HCT116 (cell line): ENCODE results near the gene PTPRR. TPM values are rescaled to one million over a fixed set of nuclear protein-coding genes. Genes with fewer than 3 reads are reported as not detected.

ENCODE experiments used
- ATAC-seq: fragments of 200-7000 bp; cut with Tn5 transposase; 2 replicates; pipeline ENCODE4 v1.9.1; 2020; ENCODE audit warnings: mild to moderate bottlenecking, moderate library complexity
- BruUV-seq: library from RNA; stranded (reverse); fragments of 400-500 nt; replicated peaks from 2 replicates; lab custom pipeline; 2021; lab: Mats Ljungman, UMichigan
- CTCF ChIA-PET: fragments of 300-600 bp; sonication (Branson Sonifier 250); formaldehyde crosslinking; loops from one replicate; lab custom pipeline; 2021; ENCODE audit warnings: antibody characterized with exemption; lab: Charles Lee
- POLR2A ChIA-PET: fragments of 300-600, 350-600 bp; sonication (Branson Sonifier 250); formaldehyde crosslinking; loops from one replicate; lab custom pipeline; 2021; ENCODE audit warnings: antibody characterized with exemption; lab: Charles Lee
- RAD21 ChIA-PET, 2 experiments: fragments of 300-600 bp; sonication (Branson Sonifier 250); formaldehyde crosslinking; loops; one replicate each; lab custom pipeline; 2023; ENCODE audit warnings: low total read pairs in 2 of 2; ENCODE audit not compliant: uncharacterized antibody in 2 of 2, unreplicated experiment in 2 of 2, low non-redundant PET in 1 of 2; lab: Charles Lee
- DNase-seq: peaks from one replicate; pipeline ENCODE4 v3.0.0-alpha.2; 2010; ENCODE audit warnings: low read depth, low spot score
- H2AFZ ChIP-seq: fragments of 200-600 bp; shearing (Covaris generic), sonication (generic); 2 replicates; pipeline ENCODE4 v1.6.1; 2017; ENCODE audit warnings: low read depth, mixed run types, mixed read lengths, antibody characterized with exemption, low read length; ENCODE audit not compliant: poor library complexity, severe bottlenecking
- H3K27ac ChIP-seq: 2 replicates; pipeline ENCODE4 v1.5.1; 2012; ENCODE audit warnings: low read depth, low read length
- H3K27me3 ChIP-seq: fragments of 200-600 bp; sonication (generic); 2 replicates; pipeline ENCODE4 v1.6.1; 2016; ENCODE audit warnings: mixed run types, low read length, mixed read lengths; ENCODE audit not compliant: insufficient read depth
- H3K36me3 ChIP-seq, 2 experiments: fragments of 200-500 bp in 1 of 2; fragments of 200-600 bp in 1 of 2; sonication (Bioruptor generic) in 1 of 2; sonication (generic) in 1 of 2; 2 replicates each; pipeline versions ENCODE4 v1.5.1 to v1.6.1; 2014 to 2016; ENCODE audit warnings: low read length in 2 of 2, inconsistent platforms in 1 of 2, mixed read lengths in 1 of 2, mixed run types in 1 of 2; ENCODE audit not compliant: insufficient read depth in 2 of 2, control insufficient read depth in 1 of 2
- H3K4me1 ChIP-seq, 2 experiments: fragments of 200-600 bp in 1 of 2; sonication (generic) in 1 of 2; 2 replicates each; pipeline versions ENCODE4 v1.5.1 to v1.6.1; 2012 to 2017; ENCODE audit warnings: low read length in 2 of 2, inconsistent platforms in 1 of 2, mild to moderate bottlenecking in 1 of 2, mixed read lengths in 1 of 2, mixed run types in 1 of 2, moderate library complexity in 1 of 2; ENCODE audit not compliant: insufficient read depth in 2 of 2, control insufficient read depth in 1 of 2
- H3K4me2 ChIP-seq: fragments of 200-600 bp; sonication (generic); 2 replicates; pipeline ENCODE4 v1.6.1; 2017; ENCODE audit warnings: mixed run types, low read length, mixed read lengths
- H3K4me3 ChIP-seq, 2 experiments: fragments of 200-600 bp in 1 of 2; sonication (generic) in 1 of 2; replicated peaks in 1 of 2; 2 replicates each; pipeline ENCODE4 v1.5.1; 2011 to 2016; ENCODE audit warnings: low read length in 2 of 2, control low read depth in 1 of 2, low read depth in 1 of 2, mild to moderate bottlenecking in 1 of 2, mixed read lengths in 1 of 2, mixed run types in 1 of 2
- H3K79me2 ChIP-seq: fragments of 200-600 bp; sonication (generic); 2 replicates; pipeline ENCODE4 v1.6.1; 2017; ENCODE audit warnings: mild to moderate bottlenecking, mixed run types, low read length, moderate library complexity, mixed read lengths; ENCODE audit not compliant: insufficient read depth
- H3K9ac ChIP-seq: fragments of 200-600 bp; sonication (generic); 2 replicates; pipeline ENCODE4 v1.6.1; 2016; ENCODE audit warnings: low read length, mixed read lengths
- H3K9me2 ChIP-seq: fragments of 200-600 bp; sonication (generic), shearing (Covaris generic); 2 replicates; pipeline ENCODE4 v1.6.1; 2017; ENCODE audit warnings: mixed run types, mild to moderate bottlenecking, moderate library complexity; ENCODE audit not compliant: insufficient read depth
- H3K9me3 ChIP-seq, 2 experiments: fragments of 200-500 bp in 1 of 2; fragments of 200-600 bp in 1 of 2; sonication (Bioruptor generic) in 1 of 2; sonication (generic) in 1 of 2; 2 replicates each; pipeline ENCODE4 v1.6.1; 2014 to 2017; ENCODE audit warnings: low read length in 2 of 2, mixed read lengths in 2 of 2, inconsistent platforms in 1 of 2, low read depth in 1 of 2, mild to moderate bottlenecking in 1 of 2, mixed run types in 1 of 2, moderate library complexity in 1 of 2; ENCODE audit not compliant: control insufficient read depth in 1 of 2, insufficient read depth in 1 of 2
- H4K20me1 ChIP-seq: fragments of 200-600 bp; sonication (generic), shearing (Covaris generic); 2 replicates; pipeline ENCODE4 v1.6.1; 2017; ENCODE audit warnings: mixed run types, mild to moderate bottlenecking, moderate library complexity; ENCODE audit not compliant: insufficient read depth
- CBX3 ChIP-seq: IDR thresholded peaks from 2 replicates; pipeline ENCODE4 v1.6.1; 2012; ENCODE audit warnings: low read depth
- CEBPB ChIP-seq: IDR thresholded peaks from 2 replicates; pipeline ENCODE4 v1.6.1; 2012; ENCODE audit warnings: low read depth
- CTCF ChIP-seq, 3 experiments: fragments of 200-600 bp in 1 of 3; sonication (generic) in 1 of 3; IDR thresholded peaks in 2 of 3; conservative IDR thresholded peaks in 1 of 3; 2 replicates each; pipeline ENCODE4 v1.5.1; 2012 to 2017; ENCODE audit warnings: low read depth in 2 of 3, low read length in 2 of 3, antibody characterized with exemption in 1 of 3, borderline replicate concordance in 1 of 3, control low read depth in 1 of 3, mild to moderate bottlenecking in 1 of 3, mixed read lengths in 1 of 3, mixed run types in 1 of 3, moderate library complexity in 1 of 3; ENCODE audit not compliant: insufficient read depth in 1 of 3
- EGR1 ChIP-seq: IDR thresholded peaks from 2 replicates; pipeline ENCODE4 v1.6.1; 2012; ENCODE audit warnings: low read depth
- ELF1 ChIP-seq: IDR thresholded peaks from 2 replicates; pipeline ENCODE4 v1.6.1; 2012; ENCODE audit warnings: low read depth, borderline replicate concordance
- JUND ChIP-seq: IDR thresholded peaks from 2 replicates; pipeline ENCODE4 v1.6.1; 2012
- MAX ChIP-seq: IDR thresholded peaks from 2 replicates; pipeline ENCODE4 v1.6.1; 2012
- POLR2A ChIP-seq: IDR thresholded peaks from 2 replicates; pipeline ENCODE4 v1.7.0; 2011; ENCODE audit warnings: borderline replicate concordance; ENCODE audit not compliant: insufficient read depth, insufficient read length; ENCODE audit errors: extremely low read depth
- POLR2AphosphoS5 ChIP-seq: IDR thresholded peaks from 2 replicates; pipeline ENCODE4 v1.6.1; 2011; ENCODE audit warnings: mild to moderate bottlenecking, low read depth, low read length, moderate library complexity
- RAD21 ChIP-seq: IDR thresholded peaks from 2 replicates; pipeline ENCODE4 v1.6.1; 2012; ENCODE audit warnings: low read depth, mild to moderate bottlenecking
- REST ChIP-seq: IDR thresholded peaks from 2 replicates; pipeline ENCODE4 v1.6.1; 2012; ENCODE audit warnings: low read depth
- SIN3A ChIP-seq: IDR thresholded peaks from 2 replicates; pipeline ENCODE4 v1.6.1; 2012; ENCODE audit warnings: low read depth
- SP1 ChIP-seq: IDR thresholded peaks from 2 replicates; pipeline ENCODE4 v1.6.1; 2012; ENCODE audit warnings: low read depth
- ZBTB33 ChIP-seq: IDR thresholded peaks from 2 replicates; pipeline ENCODE4 v1.6.1; 2011; ENCODE audit warnings: mild to moderate bottlenecking, low read length, moderate library complexity; ENCODE audit not compliant: insufficient replicate concordance; ENCODE audit errors: extremely low read depth
- intact Hi-C: fragments of 100-400 bp; cut with micrococcal nuclease; formaldehyde crosslinking; loops from 2 replicates; pipeline ENCODE4 v1.10.0; 2022
- total RNA-seq: library from RNA; stranded (reverse); gene quantifications from one replicate; pipeline ENCODE4 v1.2.1, GENCODE V29; 2021; ENCODE audit not compliant: unreplicated experiment

The PTPRR gene
- total RNA-seq, 1 experiment from 2014 or later, result 0.27 TPM

GRCh38 chr12:70806827-70807226 lies 113.7 kb downstream of the PTPRR start:
- no peaks in the 10 kb centered on the region for H3K27me3 ChIP-seq
- no peaks in the 10 kb centered on the region for H4K20me1 ChIP-seq
- H3K9me3 ChIP-seq, result no peaks in the 10 kb centered on the region
- TF ChIP-seq POLR2A, result no peak
- TF ChIP-seq, all 23 proteins: peak for 0
- no peak overlapping the region for H3K4me3 ChIP-seq
- ATAC-seq (no peak), DNase-seq (no peak)
- H3K79me2 ChIP-seq, result no peaks in the 10 kb centered on the region
- H3K4me1 ChIP-seq, result no peaks in the 10 kb centered on the region
- RAD21 ChIA-PET, result no interaction called here
- H3K9me2 ChIP-seq, result no peaks in the 10 kb centered on the region
- no peak overlapping the region for H3K4me2 ChIP-seq
- H3K36me3 ChIP-seq, result no peaks in the 10 kb centered on the region
- intact Hi-C loops, result no loop called here
- no peak overlapping the region for H3K27ac ChIP-seq
- H2AFZ ChIP-seq, result no peak overlapping the region
- no TSS peak for BruUV-seq
- CTCF ChIA-PET, result no interaction called here
- POLR2A ChIA-PET, result no interaction called here
- no peak overlapping the region for H3K9ac ChIP-seq

- H3K4me3 ChIP-seq, result no peak overlapping the region
- H3K36me3 ChIP-seq, result no peaks in the 10 kb centered on the region
- H3K27me3 ChIP-seq, result no peaks in the 10 kb centered on the region
- no peak overlapping the region for H2AFZ ChIP-seq
- intact Hi-C loops, result no loop called here
- H4K20me1 ChIP-seq, result no peaks in the 10 kb centered on the region
- H3K27ac ChIP-seq, result no peak overlapping the region
- H3K4me1 ChIP-seq, result no peaks in the 10 kb centered on the region
- no peak for DNase-seq
- no peaks in the 10 kb centered on the region for H3K9me3 ChIP-seq
- ChIA-PET POLR2A (no interaction called here), CTCF (no interaction called here), RAD21 (no interaction called here)
- no TSS peak for BruUV-seq
- no peak overlapping the region for H3K4me2 ChIP-seq
- no peaks in the 10 kb centered on the region for H3K9me2 ChIP-seq
- H3K9ac ChIP-seq, result no peak overlapping the region
- ATAC-seq, result no peak
- H3K79me2 ChIP-seq, result no peaks in the 10 kb centered on the region
- TF ChIP-seq SP1 (no peak), REST (no peak), CEBPB (no peak), MAX (no peak), CTCF (IDR thresholded peaks at IDR 0.05 in 2 of 3, conservative IDR thresholded peaks at IDR 0.05 in 1 of 3; ENCODE audit: borderline replicate concordance in 1 of 3, insufficient read depth in 1 of 3, low read depth in 2 of 3, low read length in 2 of 3) (no peak), JUND (no peak), RAD21 (no peak), POLR2AphosphoS5 (no peak), POLR2A (no peak), ZBTB33 (no peak), EGR1 (no peak), ELF1 (no peak), CBX3 (no peak), SIN3A (no peak)
Observed at GRCh38 chr12:70806043-70806442, 114.5 kb downstream of the PTPRR start.
